ENCODE data around the gene TOLLIP.

The TOLLIP gene

DNA sequence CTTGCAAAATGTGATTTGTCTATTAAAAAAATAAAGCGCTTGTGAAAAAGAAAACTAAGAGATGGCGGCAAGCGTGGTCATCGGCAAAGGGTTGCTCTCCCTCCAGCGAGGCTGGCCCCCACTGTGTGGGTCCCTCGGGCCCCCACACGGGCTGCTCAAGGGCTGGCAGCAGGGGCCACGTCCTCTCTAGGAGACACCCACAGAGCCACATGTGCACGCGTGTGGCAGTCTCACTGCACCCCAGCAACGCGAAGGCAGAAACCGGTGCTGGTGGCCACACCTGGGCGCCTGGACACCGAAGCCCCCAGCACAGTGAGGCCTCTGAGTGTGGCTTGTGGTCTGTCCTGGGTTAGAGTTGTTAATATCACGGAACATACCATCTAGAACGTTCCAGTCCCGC is 34.4 kb downstream of the TOLLIP start:
- no peak for TF ChIP-seq MYC (IDR thresholded peaks at IDR 0.05; ENCODE audit: low read depth, low read length)
- TF ChIP-seq, protein P1, sequence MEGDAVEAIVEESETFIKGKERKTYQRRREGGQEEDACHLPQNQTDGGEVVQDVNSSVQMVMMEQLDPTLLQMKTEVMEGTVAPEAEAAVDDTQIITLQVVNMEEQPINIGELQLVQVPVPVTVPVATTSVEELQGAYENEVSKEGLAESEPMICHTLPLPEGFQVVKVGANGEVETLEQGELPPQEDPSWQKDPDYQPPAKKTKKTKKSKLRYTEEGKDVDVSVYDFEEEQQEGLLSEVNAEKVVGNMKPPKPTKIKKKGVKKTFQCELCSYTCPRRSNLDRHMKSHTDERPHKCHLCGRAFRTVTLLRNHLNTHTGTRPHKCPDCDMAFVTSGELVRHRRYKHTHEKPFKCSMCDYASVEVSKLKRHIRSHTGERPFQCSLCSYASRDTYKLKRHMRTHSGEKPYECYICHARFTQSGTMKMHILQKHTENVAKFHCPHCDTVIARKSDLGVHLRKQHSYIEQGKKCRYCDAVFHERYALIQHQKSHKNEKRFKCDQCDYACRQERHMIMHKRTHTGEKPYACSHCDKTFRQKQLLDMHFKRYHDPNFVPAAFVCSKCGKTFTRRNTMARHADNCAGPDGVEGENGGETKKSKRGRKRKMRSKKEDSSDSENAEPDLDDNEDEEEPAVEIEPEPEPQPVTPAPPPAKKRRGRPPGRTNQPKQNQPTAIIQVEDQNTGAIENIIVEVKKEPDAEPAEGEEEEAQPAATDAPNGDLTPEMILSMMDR (IDR thresholded peaks at IDR 0.05; ENCODE audit: low read depth, low read length) = no peak
- no peak for TF ChIP-seq POLR2A (IDR thresholded peaks at IDR 0.05; ENCODE audit: extremely low read depth, insufficient read length)
- no peak for TF ChIP-seq MAX (IDR thresholded peaks at IDR 0.05; ENCODE audit: low read depth, low read length)
- no peak overlapping the region for H3K4me3 ChIP-seq (ENCODE audit: low read depth, low read length)
- DNase-seq (ENCODE audit: low read depth) = no peak

DNA sequence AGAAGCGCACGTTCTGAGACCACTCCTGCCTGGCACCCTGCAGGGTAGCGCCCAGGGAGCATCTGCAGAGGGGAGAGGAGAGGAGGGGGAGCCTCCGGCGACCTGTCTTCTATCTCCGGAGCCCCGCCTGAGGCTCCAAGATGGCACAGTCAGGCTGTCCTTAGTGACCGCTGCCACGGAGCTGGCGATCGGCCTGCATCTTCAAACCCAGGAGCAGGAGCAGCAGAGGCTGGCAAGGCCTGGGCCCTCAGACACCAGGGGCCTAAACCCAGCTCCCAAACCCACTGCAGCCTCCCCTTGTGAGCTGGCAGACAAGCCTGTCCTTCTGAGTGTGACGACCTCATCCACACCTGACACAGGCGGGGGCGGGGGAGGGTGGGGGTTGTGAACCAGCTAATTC is 34.9 kb downstream of the TOLLIP start:
- TF ChIP-seq POLR2A (IDR thresholded peaks at IDR 0.05; ENCODE audit: extremely low read depth, insufficient read length) (no peak), MYC (IDR thresholded peaks at IDR 0.05; ENCODE audit: low read depth, low read length) (no peak), MAX (IDR thresholded peaks at IDR 0.05; ENCODE audit: low read depth, low read length) (no peak)
- TF ChIP-seq, protein P1 (IDR thresholded peaks at IDR 0.05; ENCODE audit: low read depth, low read length) = no peak
- no peak overlapping the region for H3K4me3 ChIP-seq (ENCODE audit: low read depth, low read length)
- DNase-seq (ENCODE audit: low read depth) = no peak

GRCh38 chr11:1272531-1272930 is 36.9 kb downstream of the TOLLIP start:
- no peak for DNase-seq (ENCODE audit: low read depth)
- TF ChIP-seq MAX (IDR thresholded peaks at IDR 0.05; ENCODE audit: low read depth, low read length) (no peak), POLR2A (IDR thresholded peaks at IDR 0.05; ENCODE audit: extremely low read depth, insufficient read length) (no peak), MYC (IDR thresholded peaks at IDR 0.05; ENCODE audit: low read depth, low read length) (no peak)
- TF ChIP-seq, protein P1 (IDR thresholded peaks at IDR 0.05; ENCODE audit: low read depth, low read length) = no peak
- H3K4me3 ChIP-seq (ENCODE audit: low read depth, low read length) = no peak overlapping the region

- TF ChIP-seq, protein P1 (IDR thresholded peaks at IDR 0.05; ENCODE audit: low read depth, low read length) = no peak
- TF ChIP-seq MAX (IDR thresholded peaks at IDR 0.05; ENCODE audit: low read depth, low read length) (no peak), POLR2A (IDR thresholded peaks at IDR 0.05; ENCODE audit: extremely low read depth, insufficient read length) (no peak), MYC (IDR thresholded peaks at IDR 0.05; ENCODE audit: low read depth, low read length) (no peak)
- no peak for DNase-seq (ENCODE audit: low read depth)
- H3K4me3 ChIP-seq (ENCODE audit: low read depth, low read length) = no peak overlapping the region
Measured at GRCh38 chr11:1271927-1272326, 37.5 kb downstream of the TOLLIP start.

DNA sequence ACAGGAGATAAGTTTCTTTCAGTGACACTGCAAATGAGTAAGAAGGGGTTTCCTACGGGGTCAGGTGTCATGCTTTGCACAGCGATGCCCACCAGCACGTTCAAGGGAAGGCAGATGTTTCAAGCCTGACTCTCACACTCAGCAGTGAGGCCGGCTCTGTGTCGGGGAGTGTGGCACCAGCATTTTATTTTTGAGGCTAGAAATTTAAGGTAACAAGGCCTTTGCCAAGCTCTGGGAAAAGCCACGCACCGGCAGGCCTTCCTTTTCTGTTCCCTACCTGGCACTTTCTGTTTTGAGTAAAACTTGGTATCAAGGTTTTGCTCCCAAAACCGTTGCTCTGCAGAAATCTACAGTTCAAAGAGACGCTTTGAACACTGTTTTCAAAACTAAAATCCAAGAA is 38.0 kb downstream of the TOLLIP start:
- TF ChIP-seq, protein P1 (IDR thresholded peaks at IDR 0.05; ENCODE audit: low read depth, low read length) = no peak
- TF ChIP-seq MAX (IDR thresholded peaks at IDR 0.05; ENCODE audit: low read depth, low read length) (no peak), MYC (IDR thresholded peaks at IDR 0.05; ENCODE audit: low read depth, low read length) (no peak), POLR2A (IDR thresholded peaks at IDR 0.05; ENCODE audit: extremely low read depth, insufficient read length) (no peak)
- DNase-seq (ENCODE audit: low read depth) = no peak
- no peak overlapping the region for H3K4me3 ChIP-seq (ENCODE audit: low read depth, low read length)

DNA sequence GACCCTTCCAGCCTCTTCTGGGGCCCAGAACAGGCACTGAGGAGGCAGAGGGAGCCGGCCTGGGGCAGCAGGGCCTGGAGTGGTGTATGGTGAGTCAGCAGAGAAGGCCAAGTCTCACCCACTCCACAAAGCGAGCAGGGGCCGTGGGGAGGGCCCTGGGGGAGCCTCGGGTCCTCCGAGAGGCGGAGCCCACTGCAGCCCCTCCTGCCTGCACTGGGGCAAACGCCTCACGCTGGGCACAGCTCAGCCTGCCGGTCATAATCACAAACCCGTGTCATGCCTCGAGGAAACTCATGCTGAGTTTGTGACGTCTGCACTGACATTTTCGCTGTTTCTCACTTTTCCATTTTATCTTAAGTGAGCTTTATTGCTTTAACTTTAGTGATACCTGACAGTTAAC is 38.4 kb downstream of the TOLLIP start:
- TF ChIP-seq POLR2A (IDR thresholded peaks at IDR 0.05; ENCODE audit: extremely low read depth, insufficient read length) (no peak), MYC (IDR thresholded peaks at IDR 0.05; ENCODE audit: low read depth, low read length) (no peak), MAX (IDR thresholded peaks at IDR 0.05; ENCODE audit: low read depth, low read length) (no peak)
- TF ChIP-seq, protein P1 (IDR thresholded peaks at IDR 0.05; ENCODE audit: low read depth, low read length) = no peak
- no peak for DNase-seq (ENCODE audit: low read depth)

More for the DNA sequence above, 38.4 kb downstream of the TOLLIP start:
- H3K4me3 ChIP-seq (ENCODE audit: low read depth, low read length) = no peak overlapping the region
